ENCODE results near the gene C4BPA.

GRCh38 chr1:207091200-207091908 is 12.7 kb upstream of the C4BPA start:
- no peak for TF ChIP-seq PATZ1 (CRISPR knock-in tag; IDR thresholded peaks at IDR 0.05; ENCODE audit: borderline replicate concordance)
- no peak for TF ChIP-seq OSR1 (CRISPR knock-in tag; IDR thresholded peaks at IDR 0.05)
